GM19455 (cell line): ENCODE results near the gene IVD.
A peak's percentile ranks its signal among the peaks of the same experiment; 100 is the strongest.

Source experiments
- ATAC-seq: cut with Tn5 transposase; IDR thresholded peaks from one replicate; pipeline ENCODE4 v1.9.1; 2021; ENCODE audit not compliant: unreplicated experiment

IVD gene

GRCh38 chr15:40456299-40456712 is 50.7 kb downstream of the IVD start:
- ATAC-seq, result no peak

DNA sequence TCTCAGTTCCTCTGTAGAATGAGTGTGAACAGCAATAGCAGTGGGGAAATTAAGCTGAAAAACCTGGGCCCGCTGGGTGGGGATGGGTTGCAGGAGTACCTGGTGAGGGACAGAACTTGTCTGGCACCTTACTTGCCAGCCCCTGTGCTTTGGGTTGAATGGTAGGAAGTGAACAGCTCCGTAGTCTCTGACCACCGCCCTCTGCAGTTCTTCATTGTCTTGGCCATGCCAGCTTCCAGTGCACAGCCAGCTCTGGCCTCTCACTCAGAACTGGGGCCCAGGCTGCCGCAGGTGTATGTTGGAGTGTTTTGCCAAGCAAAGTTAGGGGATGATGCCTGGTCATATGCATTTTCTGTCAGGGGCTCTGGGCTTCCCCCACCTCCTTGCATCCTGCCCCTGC is 51.1 kb downstream of the IVD start:
- no peak for ATAC-seq

DNA sequence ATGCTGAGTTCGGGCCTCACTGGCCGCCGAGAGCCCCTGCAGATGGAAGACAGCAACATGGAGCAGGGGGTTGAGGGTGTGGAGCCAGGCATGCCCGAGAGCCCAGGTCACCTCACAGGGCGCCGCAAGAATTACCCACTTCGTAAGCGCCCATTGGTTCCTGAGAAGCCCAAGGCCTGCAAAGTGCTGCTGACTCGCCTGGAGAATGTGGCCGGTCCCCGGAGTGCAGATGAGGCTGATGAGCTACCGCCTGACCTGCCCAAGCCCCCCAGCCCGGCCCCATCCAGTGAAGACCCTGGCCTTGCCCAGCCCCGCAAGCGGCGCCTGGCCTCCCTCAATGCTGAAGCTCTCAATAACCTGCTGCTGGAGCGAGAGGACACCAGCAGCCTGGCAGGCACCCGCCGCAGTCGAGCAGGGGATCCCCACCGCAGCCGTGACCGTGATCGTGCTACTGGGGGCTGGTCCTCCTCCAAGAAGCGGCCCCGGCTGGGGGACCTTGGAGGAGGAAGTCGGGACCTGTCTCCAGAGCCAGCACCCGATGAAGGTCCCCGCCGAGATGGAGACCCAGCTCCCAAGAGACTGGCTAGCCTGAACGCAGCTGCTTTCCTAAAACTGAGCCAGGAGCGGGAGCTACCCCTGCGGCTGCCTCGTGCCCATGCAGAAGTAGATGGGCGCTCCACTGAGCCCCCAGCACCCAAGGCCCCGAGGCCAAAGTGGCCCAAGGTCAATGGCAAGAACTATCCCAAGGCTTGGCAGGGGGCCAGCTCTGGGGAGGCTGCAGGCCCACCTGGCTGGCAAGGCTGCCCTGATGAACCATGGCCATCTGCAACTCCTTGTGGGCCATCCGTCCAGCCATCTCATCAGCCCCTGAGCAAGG is 53.1 kb downstream of the IVD start:
- ATAC-seq, result no peak

DNA sequence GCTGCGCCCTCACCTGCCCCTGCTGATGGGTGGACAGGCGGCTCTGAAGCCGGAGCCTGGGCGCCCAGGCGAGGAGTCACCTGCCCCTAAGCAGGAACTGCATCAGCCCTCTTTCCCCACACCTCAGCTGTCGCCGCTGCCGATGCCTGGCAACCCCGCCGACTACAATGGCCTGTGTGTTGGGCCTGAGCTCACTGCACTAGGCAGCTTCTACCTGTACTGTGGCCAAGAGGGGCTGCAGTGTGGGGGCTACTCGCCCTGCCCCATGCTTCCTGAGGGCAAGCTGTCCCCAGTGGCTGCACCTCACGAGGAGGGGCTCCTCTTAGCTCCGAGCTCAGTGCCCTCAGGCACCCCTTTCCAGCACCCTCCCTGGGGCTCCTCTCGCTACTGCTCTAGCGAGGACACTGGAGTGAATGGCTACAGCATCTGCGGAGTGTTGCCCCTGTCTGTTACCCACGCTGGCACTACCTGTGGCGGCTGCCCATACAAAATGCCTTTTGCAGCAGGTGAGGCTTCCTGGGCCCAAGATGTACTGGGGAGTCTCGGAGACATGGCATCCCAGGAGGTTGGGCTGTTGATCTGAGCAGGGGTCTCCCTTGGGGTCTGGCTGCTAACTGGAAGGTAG is 53.9 kb downstream of the IVD start:
- no peak for ATAC-seq

- ATAC-seq, result no peak
Measured at GRCh38 chr15:40460404-40460803, 54.8 kb downstream of the IVD start.

DNA sequence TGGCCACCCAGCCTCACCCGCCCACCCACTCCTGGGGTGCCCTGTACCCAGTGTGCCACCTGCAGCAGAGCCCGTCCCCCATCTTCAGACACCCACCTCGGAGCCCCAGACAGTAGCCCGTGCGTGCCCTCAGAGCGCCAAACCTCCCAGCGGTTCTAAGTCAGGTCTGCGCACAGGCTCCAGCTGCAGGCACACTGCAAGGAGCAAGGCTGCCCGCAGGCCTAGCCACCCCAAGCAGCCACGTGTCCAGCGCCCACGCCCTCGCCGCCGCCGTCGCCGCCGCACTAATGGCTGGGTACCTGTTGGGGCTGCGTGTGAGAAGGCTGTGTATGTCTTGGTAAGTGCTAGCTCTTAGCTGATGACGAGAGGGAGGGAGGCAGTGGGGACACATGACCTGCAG is 56.4 kb downstream of the IVD start:
- ATAC-seq, result no peak

DNA sequence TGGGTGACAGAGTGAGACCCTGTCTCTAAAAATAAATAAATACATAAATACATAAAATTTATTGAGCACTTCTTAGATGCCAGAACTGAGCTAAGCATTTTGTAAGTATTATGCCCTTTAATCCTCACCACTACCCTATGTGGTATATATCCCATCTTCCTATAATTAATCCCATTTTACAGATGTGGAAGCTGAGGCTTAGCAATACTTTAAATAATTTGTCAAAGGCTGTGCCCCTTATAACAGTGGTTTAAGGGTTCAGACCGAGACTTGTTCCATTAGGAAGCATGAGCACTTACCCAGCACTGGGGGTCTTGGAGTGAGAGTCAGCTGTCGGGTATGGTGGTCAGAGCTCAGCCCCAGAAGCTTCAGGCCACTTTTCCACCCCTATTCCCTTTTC is 57.7 kb downstream of the IVD start:
- ATAC-seq, result no peak

DNA sequence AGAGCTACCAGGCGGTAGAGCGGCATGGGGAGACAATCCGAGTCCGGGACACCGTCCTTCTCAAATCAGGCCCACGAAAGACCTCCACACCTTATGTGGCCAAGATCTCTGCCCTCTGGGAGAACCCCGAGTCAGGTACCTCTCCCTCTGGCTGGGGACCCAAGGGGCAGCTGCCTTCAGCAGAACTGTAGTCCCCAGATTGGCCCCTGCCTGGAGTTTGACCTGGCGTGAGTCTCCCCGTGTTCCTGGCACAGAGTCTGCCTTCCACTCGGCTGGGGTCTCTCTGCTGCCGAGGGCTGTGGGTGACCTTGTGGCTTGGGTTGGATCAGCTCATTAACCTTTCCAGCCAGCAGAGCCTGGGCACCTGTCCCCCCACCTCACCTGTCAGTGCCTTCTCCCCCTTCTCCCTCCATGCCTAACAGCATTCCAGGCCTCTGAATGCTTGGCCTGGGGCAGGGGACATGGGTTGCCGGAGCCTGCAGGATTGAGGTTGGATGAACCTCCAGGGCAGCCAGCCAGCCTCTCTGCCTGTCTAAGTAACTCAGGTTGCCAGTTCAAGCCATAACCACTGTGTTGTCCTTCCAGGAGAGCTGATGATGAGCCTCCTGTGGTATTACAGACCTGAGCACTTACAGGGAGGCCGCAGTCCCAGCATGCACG is 58.4 kb downstream of the IVD start:
- no peak for ATAC-seq

- no peak for ATAC-seq
Measured at GRCh38 chr15:40464595-40465185, 59.1 kb downstream of the IVD start.

GRCh38 chr15:40465939-40466338 is 60.3 kb downstream of the IVD start:
- no peak for ATAC-seq

GRCh38 chr15:40466426-40467260 is 61.0 kb downstream of the IVD start:
- ATAC-seq, result no peak

DNA sequence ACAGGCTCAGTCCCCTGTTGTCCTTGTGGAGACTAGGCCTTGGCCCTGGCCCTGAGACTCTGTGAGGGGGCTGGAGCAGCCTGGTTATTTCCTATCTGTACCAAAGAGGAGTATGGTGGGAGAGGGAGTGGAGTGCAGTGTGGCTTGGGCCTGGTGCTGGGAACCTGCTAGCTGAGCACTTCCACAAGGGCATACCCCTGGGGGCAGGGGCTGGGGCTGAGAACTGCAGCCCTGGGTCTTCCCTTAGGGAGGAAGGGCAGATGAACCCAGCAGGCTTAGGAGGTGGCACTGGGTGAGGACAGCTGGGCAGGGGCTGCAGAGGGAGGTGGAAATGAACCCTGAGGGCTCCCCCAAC is 61.6 kb downstream of the IVD start:
- ATAC-seq, result no peak

GRCh38 chr15:40468898-40469331 is 63.3 kb downstream of the IVD start:
- ATAC-seq, result no peak

DNA sequence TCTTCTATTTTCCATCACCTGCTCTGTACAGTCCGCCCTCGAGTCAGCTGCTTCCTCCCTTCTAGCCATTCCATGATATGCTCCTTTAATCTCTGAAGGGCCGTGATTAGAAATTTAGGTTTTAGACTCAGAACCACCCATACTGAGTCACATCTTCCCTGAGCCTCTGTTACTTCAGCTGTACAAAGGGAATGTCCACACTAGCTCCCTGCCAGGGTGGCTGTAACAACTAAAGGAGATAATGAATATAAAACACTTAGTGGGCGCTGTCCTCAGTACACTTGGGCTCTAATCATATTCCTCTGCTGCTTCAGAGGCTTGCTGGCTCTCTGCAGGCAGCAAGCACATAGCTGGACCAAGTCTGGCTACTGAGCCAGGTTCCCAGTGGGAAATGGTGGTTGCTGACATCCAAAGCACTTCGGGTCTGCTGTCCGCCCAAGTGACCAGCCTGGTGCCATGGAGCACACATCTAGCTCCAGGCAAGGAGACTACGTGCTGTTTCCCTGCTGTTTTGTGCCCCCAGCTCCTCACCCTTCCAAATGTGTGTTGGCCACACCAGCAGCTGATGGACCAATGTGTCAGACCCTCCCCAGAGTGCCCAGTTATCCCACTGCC is 64.3 kb downstream of the IVD start:
- no peak for ATAC-seq

DNA sequence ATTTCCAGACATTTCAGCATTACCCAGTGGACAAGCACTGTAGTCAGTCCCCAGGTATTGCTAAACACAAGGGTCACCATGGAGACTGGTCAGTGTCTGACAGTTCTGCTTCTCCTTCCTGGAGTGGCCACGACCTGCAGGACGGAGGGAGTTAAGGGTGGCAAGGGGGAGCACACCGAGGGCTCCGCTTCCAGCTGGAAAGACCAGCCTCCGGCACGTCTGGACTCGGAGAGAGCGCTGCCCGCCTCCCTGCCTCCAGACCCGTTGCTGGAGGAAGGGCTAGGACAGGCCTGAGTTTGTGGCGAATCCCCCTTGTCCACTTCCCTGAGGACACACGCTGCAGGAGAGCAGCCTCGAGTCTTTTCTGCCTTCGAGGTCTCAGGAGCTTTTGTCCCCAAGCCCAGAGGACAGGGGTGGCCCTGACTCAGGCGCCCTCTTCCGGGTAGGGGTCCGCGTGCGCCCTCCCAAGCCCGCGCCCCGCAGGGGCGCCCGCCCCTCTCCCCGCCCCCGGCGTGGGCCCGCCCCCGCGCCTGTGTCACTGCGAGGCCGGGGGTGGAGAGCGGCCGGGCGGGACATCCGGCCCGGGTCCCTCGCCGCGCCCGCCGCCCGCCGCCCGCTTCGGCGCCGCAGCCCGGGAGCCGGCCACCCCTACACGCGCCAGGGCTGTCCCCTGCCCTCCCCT is 65.0 kb downstream of the IVD start, which contains the start of gene CHST14:
Gene CHST14 (plus strand): TSS at position 562 of the 682 bp plus-strand sequence. CDS start 230 bp downstream, outside the sequence.
- peak; percentile 74 for ATAC-seq
